ENCODE measurements around the gene PLEKHG5. TPM values are rescaled to one million over a fixed set of nuclear protein-coding genes. Genes with fewer than 3 reads are reported as not detected.

Gene PLEKHG5
- total RNA-seq, 4 donors from 2014 or later: 5.8 to 12.0 (median 8.4) TPM

- H3K4me3 ChIP-seq (replicated peaks in 1 of 3): no peak overlapping the region
- peaks cover 0 to 8% of the 10 kb centered on the region in 2 donors for H3K4me1 ChIP-seq
- 46 to 54% methylated on average over 7 of the region's 7 CpGs for WGBS, 2 donors
- H3K27me3 ChIP-seq: no peaks in the 10 kb centered on the region
- DNase-seq: peak; percentile 77 to 83
- H3K36me3 ChIP-seq: no peaks in the 10 kb centered on the region
- TF ChIP-seq CTCF (IDR thresholded peaks at IDR 0.05) (no peak), POLR2A (IDR thresholded peaks at IDR 0.05) (no peak)
- intact Hi-C loops (cut with DNase I): no loop called here
- no peaks in the 10 kb centered on the region for H3K9me3 ChIP-seq
- H3K27ac ChIP-seq: no peak overlapping the region
These were observed 27.0 kb downstream of the PLEKHG5 start for GRCh38 chr1:6464514-6464836.

- WGBS, 2 donors: 100% methylated on average over 1 of the region's 1 CpG
- H3K4me3 ChIP-seq (replicated peaks in 1 of 3): no peak overlapping the region
- intact Hi-C loops (cut with DNase I): no loop called here
- H3K36me3 ChIP-seq: no peaks in the 10 kb centered on the region
- TF ChIP-seq CTCF (IDR thresholded peaks at IDR 0.05) (no peak), POLR2A (IDR thresholded peaks at IDR 0.05) (no peak)
- DNase-seq: no peak
- no peak overlapping the region for H3K27ac ChIP-seq
- H3K9me3 ChIP-seq: no peaks in the 10 kb centered on the region
- peaks cover 0 to 8% of the 10 kb centered on the region in 2 donors for H3K4me1 ChIP-seq
- H3K27me3 ChIP-seq: no peaks in the 10 kb centered on the region
These were observed 28.4 kb downstream of the PLEKHG5 start for GRCh38 chr1:6463120-6463412.

DNA sequence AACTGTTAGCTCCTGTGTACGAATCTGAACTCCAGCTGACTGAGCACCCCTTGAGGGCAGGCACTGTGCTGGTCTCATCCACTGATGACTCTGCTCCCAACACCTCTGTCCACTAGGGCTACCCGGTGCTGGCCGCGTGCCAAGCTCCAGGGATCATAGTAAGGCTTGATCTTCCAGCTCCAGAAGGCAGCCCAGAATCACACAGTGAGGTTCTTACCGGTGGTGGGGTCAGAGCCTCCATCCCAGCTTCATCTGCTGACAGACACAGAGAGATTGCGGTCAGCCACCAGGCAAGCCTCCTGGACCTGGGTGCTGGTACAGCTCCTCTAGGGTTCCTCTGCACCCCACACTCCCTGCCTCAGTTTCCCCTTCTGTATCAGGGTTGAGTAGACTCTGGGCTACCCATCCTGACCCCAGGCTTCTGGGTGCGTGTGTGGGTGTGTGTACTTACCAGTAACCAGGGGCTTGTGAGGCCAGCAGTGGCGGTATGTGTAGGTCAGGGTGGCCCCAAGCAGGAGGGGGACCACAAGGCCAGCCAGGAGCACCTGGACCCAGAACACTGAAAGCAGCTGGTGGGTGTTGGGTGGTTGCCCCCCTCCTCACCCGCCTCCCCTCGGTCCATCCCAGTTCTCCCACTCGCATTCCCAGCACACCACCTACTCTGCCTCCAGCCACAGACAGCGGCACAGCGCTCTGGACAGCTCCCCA lies 28.9 kb downstream of the PLEKHG5 start:
- Histone ChIP-seq H3K4me3 (replicated peaks in 1 of 3) (no peak overlapping the region), H3K36me3 (no peaks in the 10 kb centered on the region), H3K4me1 (peaks cover 0 to 8% of the 10 kb centered on the region in 2 donors), H3K27ac (no peak overlapping the region), H3K27me3 (no peaks in the 10 kb centered on the region), H3K9me3 (no peaks in the 10 kb centered on the region)
- intact Hi-C loops (cut with DNase I): no loop called here
- DNase-seq: no peak
- no peak for TF ChIP-seq POLR2A (IDR thresholded peaks at IDR 0.05)
- TF ChIP-seq CTCF (IDR thresholded peaks at IDR 0.05): no peak
- 87 to 89% methylated on average over 10 to 11 of the region's 13 CpGs for WGBS, 2 donors

DNA sequence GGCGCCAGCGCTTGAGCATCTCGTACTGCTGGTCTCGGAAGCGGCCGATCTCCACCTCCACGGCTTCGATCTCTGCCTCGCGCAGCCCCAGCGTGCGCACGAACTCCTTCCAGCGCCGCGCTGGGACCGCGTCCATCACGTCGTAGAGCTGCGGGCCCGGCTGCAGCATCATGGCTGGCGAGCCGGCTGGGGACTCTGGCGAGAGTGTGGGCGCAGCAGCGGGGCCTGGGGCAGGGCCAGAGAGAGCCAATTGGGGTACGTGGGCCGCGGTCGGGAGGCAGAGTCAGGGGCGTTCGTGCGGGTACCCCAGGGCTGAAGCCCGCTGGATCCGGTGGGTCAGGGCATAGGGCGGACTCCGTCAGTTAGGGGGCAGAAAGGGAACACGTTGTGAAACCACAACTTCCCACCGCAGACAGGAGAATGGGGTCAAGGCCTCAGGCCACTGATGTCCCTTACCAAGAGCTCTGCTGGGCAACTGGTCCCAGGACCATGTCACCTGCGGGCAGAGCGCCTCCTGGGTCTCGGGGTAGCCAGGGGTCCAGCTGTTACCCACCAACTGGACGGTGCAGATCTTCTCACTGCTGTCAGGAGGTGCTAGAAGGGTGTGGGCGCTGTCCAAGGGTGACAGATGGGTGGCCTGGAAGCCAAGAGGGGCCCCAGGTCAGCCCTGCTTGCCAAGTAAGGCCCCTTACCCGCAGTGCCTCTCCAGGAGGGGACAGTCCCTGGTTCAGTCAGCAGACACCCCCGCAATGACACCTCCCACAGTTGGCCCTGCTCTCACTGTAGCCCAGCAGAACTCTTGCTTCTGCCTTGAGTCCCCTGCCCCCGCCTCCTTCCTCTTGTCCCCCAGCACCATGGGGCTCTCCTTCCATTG lies 29.7 kb downstream of the PLEKHG5 start:
- H3K27me3 ChIP-seq: no peaks in the 10 kb centered on the region
- peaks cover 0 to 8% of the 10 kb centered on the region in 2 donors for H3K4me1 ChIP-seq
- no peak overlapping the region for H3K4me3 ChIP-seq (replicated peaks in 1 of 3)
- H3K9me3 ChIP-seq: no peaks in the 10 kb centered on the region
- H3K27ac ChIP-seq: no peak overlapping the region
- DNase-seq: no peak
- 88% methylated on average over 35 to 36 of the region's 48 CpGs for WGBS, 2 donors
- TF ChIP-seq POLR2A (IDR thresholded peaks at IDR 0.05) (no peak), CTCF (IDR thresholded peaks at IDR 0.05) (no peak)
- H3K36me3 ChIP-seq: no peaks in the 10 kb centered on the region
- intact Hi-C loops (cut with DNase I): no loop called here

- Histone ChIP-seq H3K4me3 (replicated peaks in 1 of 3) (no peak overlapping the region), H3K27ac (no peak overlapping the region), H3K36me3 (no peaks in the 10 kb centered on the region), H3K9me3 (no peaks in the 10 kb centered on the region), H3K4me1 (peaks cover 0 to 8% of the 10 kb centered on the region in 2 donors), H3K27me3 (no peaks in the 10 kb centered on the region)
- 60 to 62% methylated on average over 24 to 35 of the region's 40 CpGs for WGBS, 2 donors
- no peak for TF ChIP-seq POLR2A (IDR thresholded peaks at IDR 0.05)
- TF ChIP-seq CTCF (IDR thresholded peaks at IDR 0.05): no peak
- intact Hi-C loops (cut with DNase I): no loop called here
- no peak for DNase-seq
These were observed 30.4 kb downstream of the PLEKHG5 start for GRCh38 chr1:6461051-6461530.
